GM12865 (cell line): ENCODE measurements around the gene SZT2.

Experiments used
- DNase-seq: peaks from one replicate; pipeline ENCODE4 v3.0.0; 2010; ENCODE audit warnings: low read depth
- H3K4me3 ChIP-seq: 2 replicates; pipeline ENCODE4 v1.5.1; 2011; ENCODE audit warnings: mild to moderate bottlenecking, low read depth, low read length, control low read depth
- TF ChIP-seq, protein P1 (sequence below): IDR thresholded peaks from 2 replicates; pipeline ENCODE4 v1.5.1; 2011; ENCODE audit warnings: low read length, control low read depth, low read depth, inconsistent platforms; ENCODE audit not compliant: insufficient read depth; ENCODE audit errors: missing control alignments

Gene SZT2

DNA sequence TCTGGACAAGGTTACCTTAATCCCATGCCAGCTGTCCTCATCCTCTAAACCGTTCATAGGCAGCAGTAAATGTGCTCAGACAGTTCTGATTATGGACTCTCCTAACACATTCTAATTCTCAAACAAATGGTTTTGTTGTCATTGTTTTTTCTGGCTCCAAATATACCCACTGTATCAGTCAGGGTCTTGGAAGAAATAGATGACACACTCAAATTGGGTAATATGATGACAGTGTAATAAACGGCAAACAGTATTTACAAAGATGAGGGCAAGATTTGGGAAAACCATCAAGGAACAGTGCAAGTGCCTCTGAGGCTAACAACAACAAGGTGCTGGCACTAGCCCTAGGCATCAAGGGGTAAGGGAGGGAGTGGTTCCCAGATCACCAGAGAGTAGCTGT, 35.2 kb upstream of the SZT2 start:
- TF ChIP-seq, protein P1, sequence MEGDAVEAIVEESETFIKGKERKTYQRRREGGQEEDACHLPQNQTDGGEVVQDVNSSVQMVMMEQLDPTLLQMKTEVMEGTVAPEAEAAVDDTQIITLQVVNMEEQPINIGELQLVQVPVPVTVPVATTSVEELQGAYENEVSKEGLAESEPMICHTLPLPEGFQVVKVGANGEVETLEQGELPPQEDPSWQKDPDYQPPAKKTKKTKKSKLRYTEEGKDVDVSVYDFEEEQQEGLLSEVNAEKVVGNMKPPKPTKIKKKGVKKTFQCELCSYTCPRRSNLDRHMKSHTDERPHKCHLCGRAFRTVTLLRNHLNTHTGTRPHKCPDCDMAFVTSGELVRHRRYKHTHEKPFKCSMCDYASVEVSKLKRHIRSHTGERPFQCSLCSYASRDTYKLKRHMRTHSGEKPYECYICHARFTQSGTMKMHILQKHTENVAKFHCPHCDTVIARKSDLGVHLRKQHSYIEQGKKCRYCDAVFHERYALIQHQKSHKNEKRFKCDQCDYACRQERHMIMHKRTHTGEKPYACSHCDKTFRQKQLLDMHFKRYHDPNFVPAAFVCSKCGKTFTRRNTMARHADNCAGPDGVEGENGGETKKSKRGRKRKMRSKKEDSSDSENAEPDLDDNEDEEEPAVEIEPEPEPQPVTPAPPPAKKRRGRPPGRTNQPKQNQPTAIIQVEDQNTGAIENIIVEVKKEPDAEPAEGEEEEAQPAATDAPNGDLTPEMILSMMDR, result no peak
- no peak for DNase-seq
- no peak overlapping the region for H3K4me3 ChIP-seq

DNA sequence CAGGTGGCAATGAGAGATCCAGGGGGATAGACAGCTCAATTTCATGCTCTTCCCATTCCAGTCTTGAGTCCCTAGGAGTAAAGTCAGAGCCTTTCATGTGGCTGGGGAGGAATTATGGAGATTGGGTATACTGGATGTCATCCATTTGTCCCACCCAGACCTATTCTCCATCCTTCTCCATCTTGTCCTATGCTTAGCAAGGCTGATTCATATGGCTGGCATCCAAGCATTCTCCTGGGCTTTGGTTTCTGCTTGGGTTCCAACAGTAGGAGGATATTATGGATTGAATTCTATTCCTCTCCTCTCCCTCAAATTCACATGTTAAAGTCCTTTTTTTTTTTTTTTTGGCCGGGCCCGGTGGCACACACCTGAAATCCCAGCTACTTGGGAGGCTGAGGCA, 34.8 kb upstream of the SZT2 start:
- no peak for DNase-seq
- TF ChIP-seq, protein P1, result no peak
- no peak overlapping the region for H3K4me3 ChIP-seq

DNA sequence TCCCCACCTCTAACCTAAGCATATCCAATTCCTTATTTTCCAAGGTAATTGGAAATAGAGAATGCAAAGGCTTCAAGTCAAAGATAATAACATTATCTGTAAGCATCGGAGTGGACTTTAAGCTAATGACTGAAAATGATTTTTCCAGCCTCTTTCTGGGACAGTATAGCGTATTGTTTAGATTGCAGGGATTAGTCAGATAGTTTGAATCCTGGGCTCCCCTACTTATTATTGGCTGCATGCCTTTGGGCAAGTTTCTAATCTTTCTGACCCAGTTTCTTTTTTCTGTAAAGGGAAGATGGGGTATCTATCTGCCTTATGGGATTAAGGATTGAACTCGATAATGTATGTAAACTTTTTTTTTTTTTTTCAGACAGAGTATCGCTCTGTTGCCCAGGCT, 32.4 kb upstream of the SZT2 start:
- TF ChIP-seq, protein P1, result no peak
- H3K4me3 ChIP-seq, result no peak overlapping the region
- no peak for DNase-seq

DNA sequence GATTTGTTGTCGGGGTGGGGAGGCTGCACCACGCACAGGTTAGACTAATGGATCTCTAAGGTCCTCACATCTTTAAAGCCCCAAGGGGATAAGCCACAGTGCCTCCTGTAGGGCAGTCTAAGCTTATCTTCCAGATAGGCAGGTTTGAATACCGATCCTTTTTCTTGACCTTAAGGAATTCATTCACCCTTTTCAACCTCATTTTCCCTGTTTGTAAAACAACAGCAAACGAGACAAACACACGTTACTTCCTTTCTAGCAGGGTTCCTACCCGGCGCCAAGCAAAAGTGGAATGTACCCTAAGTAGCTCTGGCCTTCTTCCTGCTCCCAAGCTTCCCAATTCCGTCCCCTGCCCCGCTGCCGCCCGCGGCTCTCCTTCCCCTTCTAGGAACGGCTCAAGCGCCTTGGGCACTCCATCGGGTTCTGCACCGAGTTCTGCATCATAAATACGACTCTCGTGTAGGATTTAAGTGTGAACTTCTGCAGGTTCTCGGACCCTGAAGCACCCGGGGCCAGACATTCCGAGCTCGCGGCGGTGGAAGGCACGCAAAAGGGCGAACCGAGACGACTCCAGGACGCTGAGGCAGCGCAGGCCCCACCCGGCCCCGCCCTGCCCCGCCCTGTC, 31.5 kb upstream of the SZT2 start:
- H3K4me3 ChIP-seq, result peak overlapping the region; percentile 84
- peak; percentile 76 for DNase-seq
- TF ChIP-seq, protein P1, result peak; percentile 45

DNA sequence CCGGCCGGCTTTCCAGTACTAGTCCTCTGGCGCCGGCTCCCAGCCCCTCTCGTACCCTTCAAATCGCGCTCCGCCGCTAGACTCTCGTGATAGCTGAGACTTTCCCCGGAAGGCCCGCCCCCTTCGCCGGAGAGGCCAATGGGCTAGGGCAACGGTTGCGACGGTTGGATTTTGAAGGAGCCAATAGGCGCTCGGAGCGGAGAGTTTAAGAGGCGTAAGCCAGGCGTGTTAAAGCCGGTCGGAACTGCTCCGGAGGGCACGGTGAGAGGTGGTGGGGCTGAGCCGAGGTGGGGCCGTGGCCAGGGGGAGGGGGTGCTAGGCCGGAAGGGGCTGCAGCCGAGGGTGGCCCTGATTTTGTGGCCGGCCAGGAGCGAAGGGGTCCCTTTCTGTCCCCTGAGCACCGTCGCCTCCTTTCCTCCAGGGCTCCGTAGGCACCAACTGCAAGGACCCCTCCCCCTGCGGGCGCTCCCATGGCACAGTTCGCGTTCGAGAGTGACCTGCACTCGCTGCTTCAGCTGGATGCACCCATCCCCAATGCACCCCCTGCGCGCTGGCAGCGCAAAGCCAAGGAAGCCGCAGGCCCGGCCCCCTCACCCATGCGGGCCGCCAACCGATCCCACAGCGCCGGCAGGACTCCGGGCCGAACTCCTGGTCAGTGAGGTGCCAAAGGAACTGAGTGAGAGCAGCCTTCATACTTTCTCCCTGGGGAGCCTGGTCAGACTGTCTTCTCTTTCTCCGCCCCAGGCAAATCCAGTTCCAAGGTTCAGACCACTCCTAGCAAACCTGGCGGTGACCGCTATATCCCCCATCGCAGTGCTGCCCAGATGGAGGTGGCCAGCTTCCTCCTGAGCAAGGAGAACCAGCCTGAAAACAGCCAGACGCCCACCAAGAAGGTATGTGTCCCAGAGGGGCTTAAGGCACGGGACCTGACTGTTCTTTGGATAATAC, 30.7 kb upstream of the SZT2 start, which contains the start of gene CDC20:
Gene CDC20 (plus strand): TSS at position 236 of the 948 bp plus-strand sequence. CDS start 235 bp downstream, at position 471.
- peak; percentile 98 for DNase-seq
- peak within 1 kb of the TSS; percentile 96 for H3K4me3 ChIP-seq
- TF ChIP-seq, protein P1, result no peak

DNA sequence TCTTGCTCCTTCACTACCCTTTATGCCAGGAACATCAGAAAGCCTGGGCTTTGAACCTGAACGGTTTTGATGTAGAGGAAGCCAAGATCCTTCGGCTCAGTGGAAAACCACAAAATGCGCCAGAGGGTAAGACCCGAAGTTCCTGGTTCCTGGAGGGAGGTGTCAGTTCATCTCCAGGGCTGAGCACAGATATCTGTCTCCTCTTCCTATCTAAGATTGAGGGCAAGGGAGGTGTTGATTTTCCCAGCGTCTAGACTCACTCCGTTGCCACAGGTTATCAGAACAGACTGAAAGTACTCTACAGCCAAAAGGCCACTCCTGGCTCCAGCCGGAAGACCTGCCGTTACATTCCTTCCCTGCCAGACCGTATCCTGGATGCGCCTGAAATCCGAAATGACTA, 30.0 kb upstream of the SZT2 start:
- DNase-seq, result no peak
- TF ChIP-seq, protein P1, result no peak

More for the DNA sequence above, 30.0 kb upstream of the SZT2 start:
- peak overlapping the region; percentile 96 for H3K4me3 ChIP-seq
